ENCODE results near the gene SYP.
"Not testable (repeated sequence)": the region's sequence is repeated elsewhere in the genome, so short reads cannot be mapped to it uniquely, and the experiment has no call there.

The SYP gene

DNA sequence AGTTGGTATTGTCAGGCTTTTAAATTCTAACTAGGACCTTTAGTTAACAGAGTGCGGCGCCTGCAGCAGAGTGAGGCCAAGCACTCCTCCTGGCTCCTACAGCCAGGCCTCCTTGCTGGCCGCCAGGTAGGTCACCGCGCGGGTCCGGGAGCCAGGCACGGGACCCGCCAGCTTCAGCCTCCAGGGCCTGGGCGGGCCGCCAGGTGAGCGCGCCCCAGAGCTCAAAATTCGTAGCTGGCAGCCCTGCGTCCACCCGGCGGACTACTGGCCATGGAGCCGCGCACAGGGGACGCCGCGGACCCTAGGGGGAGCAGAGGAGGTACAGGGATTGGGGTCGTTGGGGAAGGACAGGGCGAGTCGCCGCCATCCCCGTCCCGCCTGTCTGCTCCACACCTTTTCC is 37.4 kb downstream of the SYP start, which contains the start of gene MAGIX:
MAGIX (plus strand) TSS at position 139 of the 400 bp plus-strand sequence; CDS start at position 271, 132 bp downstream.
- Mint-ChIP-seq H3K4me3 (peak within 1 kb of the TSS; percentile 76), H3K27me3 (peaks cover 23% of the 10 kb centered on the region), H3K4me1 (peaks cover 34% of the 10 kb centered on the region), H3K27ac (peak within 1 kb of the TSS; percentile 37), H3K9me3 (no peaks in the 10 kb centered on the region), H3K36me3 (no peaks in the 10 kb centered on the region)
- CTCF ChIA-PET = no interaction called here
- no peak for DNase-seq

- DNase-seq = no peak
- peak overlapping the region; percentile 37 for H3K27ac Mint-ChIP-seq
- H3K36me3 Mint-ChIP-seq = no peaks in the 10 kb centered on the region
- H3K4me1 Mint-ChIP-seq = peaks cover 27% of the 10 kb centered on the region
- peaks cover 23% of the 10 kb centered on the region for H3K27me3 Mint-ChIP-seq
- no peak overlapping the region for H3K4me3 Mint-ChIP-seq
- CTCF ChIA-PET = interaction anchor here (0.9 to 1.4 kb wide), 3 partner anchors 19 to 31 kb away, joined by 3 to 4 read pairs (median 4); no protein-coding TSS in a partner anchor
- no peaks in the 10 kb centered on the region for H3K9me3 Mint-ChIP-seq
Observed at GRCh38 chrX:49161632-49162031, 38.4 kb downstream of the SYP start.

DNA sequence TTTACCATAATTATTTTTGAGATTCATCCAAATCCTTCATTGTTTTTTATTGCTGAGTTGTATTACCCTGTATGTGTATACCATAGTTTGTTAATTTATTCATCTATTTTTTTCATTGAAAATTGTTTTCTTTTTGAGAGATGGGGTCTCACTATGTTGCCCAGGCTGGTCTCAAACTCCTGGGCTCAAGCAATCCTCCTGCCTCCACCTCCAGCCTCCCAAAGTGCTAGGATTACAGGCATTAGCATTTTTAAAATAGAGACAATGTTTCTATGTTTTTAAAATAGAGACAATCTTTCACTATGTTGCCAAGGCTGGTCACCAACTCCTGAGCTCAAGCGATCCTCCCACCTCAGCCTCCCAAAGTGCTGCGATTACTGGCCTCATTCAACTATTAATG is 39.1 kb downstream of the SYP start:
- no peak for DNase-seq
- H3K36me3 Mint-ChIP-seq = no peaks in the 10 kb centered on the region
- CTCF ChIA-PET = interaction anchor here (1.0 to 1.4 kb wide), 2 partner anchors 18 to 27 kb away, joined by 3 to 4 read pairs; no protein-coding TSS in a partner anchor
- H3K4me3 Mint-ChIP-seq = no peak overlapping the region
- peaks cover 23% of the 10 kb centered on the region for H3K27me3 Mint-ChIP-seq
- no peaks in the 10 kb centered on the region for H3K9me3 Mint-ChIP-seq
- peaks cover 29% of the 10 kb centered on the region for H3K4me1 Mint-ChIP-seq
- no peak overlapping the region for H3K27ac Mint-ChIP-seq

- Mint-ChIP-seq H3K36me3 (no peaks in the 10 kb centered on the region), H3K4me1 (peaks cover 21% of the 10 kb centered on the region), H3K27me3 (peaks cover 23% of the 10 kb centered on the region), H3K27ac (peak overlapping the region; percentile 42), H3K4me3 (no peak overlapping the region), H3K9me3 (no peaks in the 10 kb centered on the region)
- no peak for DNase-seq
- CTCF ChIA-PET = no interaction called here
Observed at GRCh38 chrX:49157194-49157593, 42.8 kb downstream of the SYP start.

DNA sequence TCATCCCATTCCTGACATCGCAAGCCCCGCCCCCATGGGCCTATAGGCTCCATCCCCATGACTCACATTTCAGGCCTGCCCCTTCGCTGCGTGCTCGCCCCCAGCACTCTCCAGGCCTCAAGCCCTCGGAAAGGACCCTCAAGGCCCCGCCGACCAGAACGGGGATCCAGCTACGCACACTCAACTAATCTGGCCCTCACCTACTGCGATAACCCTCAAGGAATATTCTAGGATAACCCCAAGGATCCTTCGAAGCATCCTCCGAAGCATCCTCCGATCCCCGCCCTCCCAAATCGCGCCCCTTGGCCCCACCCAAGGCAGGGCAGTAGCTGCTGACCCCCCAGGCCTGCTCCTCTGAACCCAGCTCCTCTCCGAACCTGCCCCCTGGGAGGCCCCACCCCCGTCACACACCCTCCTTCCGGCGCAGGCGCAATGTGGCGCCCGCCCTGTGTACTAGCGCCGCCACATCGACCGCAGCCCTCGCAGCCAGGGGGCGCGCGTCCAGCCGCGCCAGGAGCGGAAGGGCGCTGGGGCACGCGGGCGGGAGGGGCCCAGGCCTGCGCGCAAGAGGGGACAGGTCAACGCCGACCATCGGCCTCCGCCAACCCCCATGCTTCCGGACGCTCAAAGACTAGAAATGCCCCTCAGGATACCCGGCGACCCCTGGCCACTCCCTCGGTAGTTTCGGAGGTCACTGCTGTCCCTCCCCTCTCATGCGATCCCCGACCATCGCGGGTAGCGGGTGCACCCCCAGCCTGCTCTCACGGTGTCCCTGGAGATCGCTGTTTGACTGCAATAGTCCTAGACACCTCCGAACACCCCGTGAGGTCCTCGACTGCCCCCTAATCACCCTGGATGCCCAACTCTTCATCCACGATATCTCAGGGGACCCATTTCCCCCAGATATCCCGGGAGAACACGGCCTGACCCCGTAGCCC is 43.8 kb downstream of the SYP start:
- H3K9me3 Mint-ChIP-seq = no peaks in the 10 kb centered on the region

DNA sequence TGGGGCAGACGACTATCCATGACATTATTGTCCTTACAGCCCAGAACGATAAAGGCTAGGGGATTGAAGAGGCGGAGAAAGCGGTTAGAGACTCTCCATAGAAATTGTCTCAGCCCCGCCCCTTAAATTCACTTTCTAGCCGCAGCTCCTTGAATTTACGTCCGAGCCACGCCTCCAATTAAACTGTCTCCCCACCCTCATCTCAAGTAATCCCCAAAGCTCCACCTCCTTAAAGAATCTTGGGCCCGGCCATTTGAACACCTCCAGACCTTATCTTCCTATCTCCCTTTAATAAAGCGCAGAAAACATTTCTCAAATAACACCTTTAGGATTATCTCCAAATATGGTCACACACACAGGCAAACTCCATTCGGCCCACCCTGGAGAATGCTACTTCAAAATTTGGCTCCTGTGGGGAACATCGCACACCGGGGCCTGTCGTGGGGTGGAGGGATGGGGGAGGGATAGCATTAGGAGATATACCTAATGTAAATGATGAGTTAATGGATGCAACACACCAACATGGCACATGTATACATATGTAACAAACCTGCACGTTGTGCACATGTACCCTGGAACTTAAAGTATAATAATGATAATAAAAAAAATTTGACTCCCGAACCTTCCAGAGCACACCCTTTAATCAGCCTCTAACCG is 44.6 kb downstream of the SYP start:
- CTCF ChIA-PET = interaction anchor here (0.8 to 1.9 kb wide), 6 partner anchors 9 to 38 kb away, joined by 3 to 21 read pairs (median 4); no protein-coding TSS in a partner anchor
- no peaks in the 10 kb centered on the region for H3K36me3 Mint-ChIP-seq
- peak; percentile 60 for DNase-seq

More for the DNA sequence above, 43.8 kb downstream of the SYP start:
- peak overlapping the region; percentile 93 for H3K4me3 Mint-ChIP-seq
- peaks cover 23% of the 10 kb centered on the region for H3K27me3 Mint-ChIP-seq
- no peaks in the 10 kb centered on the region for H3K36me3 Mint-ChIP-seq
- CTCF ChIA-PET = interaction anchor here (0.8 to 1.9 kb wide), 6 partner anchors 8 to 37 kb away, joined by 3 to 21 read pairs (median 4); no protein-coding TSS in a partner anchor
- peak overlapping the region; percentile 96 for H3K27ac Mint-ChIP-seq
- H3K4me1 Mint-ChIP-seq = peaks cover 21% of the 10 kb centered on the region
- peak; percentile 89 for DNase-seq

GRCh38 chrX:49153467-49153866 is 46.5 kb downstream of the SYP start:
- CTCF ChIA-PET = interaction anchor here (0.9 kb wide), 1 partner anchor 11 kb away, joined by 5 read pairs; no protein-coding TSS in a partner anchor
- no peaks in the 10 kb centered on the region for H3K9me3 Mint-ChIP-seq
- peaks cover 21% of the 10 kb centered on the region for H3K4me1 Mint-ChIP-seq
- H3K36me3 Mint-ChIP-seq = no peaks in the 10 kb centered on the region
- no peak overlapping the region for H3K27ac Mint-ChIP-seq
- H3K27me3 Mint-ChIP-seq = peaks cover 7% of the 10 kb centered on the region
- no peak overlapping the region for H3K4me3 Mint-ChIP-seq
- no peak for DNase-seq

More for the DNA sequence above, 44.6 kb downstream of the SYP start:
- Mint-ChIP-seq H3K27me3 (peaks cover 20% of the 10 kb centered on the region), H3K9me3 (no peaks in the 10 kb centered on the region), H3K4me3 (peak overlapping the region; percentile 93), H3K4me1 (peaks cover 21% of the 10 kb centered on the region), H3K27ac (peak overlapping the region; percentile 96)

- CTCF ChIA-PET, H3K36me3 Mint-ChIP-seq, H3K9me3 Mint-ChIP-seq, H3K4me3 Mint-ChIP-seq, H3K27me3 Mint-ChIP-seq, H3K27ac Mint-ChIP-seq, H3K4me1 Mint-ChIP-seq, DNase-seq: not testable (repeated sequence)
Observed at GRCh38 chrX:49149291-49149690, 50.7 kb downstream of the SYP start.

GRCh38 chrX:49148390-49149100 is 51.4 kb downstream of the SYP start:
- H3K27me3 Mint-ChIP-seq, H3K27ac Mint-ChIP-seq, CTCF ChIA-PET, H3K36me3 Mint-ChIP-seq, H3K4me1 Mint-ChIP-seq, H3K4me3 Mint-ChIP-seq, H3K9me3 Mint-ChIP-seq, DNase-seq: not testable (repeated sequence)

DNA sequence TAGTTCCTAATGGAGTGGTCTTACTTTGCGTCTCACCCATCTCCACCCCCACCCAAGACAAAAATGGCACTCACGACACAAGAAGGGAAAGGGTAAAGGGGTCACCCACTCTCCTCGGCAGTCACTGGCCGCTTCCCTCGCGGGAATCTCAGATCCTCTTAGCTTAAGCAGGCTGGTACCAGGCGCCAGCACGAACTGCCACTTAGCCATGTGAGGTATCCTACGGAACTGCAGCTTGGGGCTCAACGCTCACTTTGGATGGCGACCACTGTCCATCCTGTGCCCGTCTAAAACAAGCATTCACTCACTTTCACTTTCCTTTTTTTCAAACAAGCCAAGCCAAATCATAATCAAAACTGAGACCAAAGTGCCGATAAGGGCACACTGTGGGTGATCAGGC is 52.1 kb downstream of the SYP start:
- H3K27me3 Mint-ChIP-seq = no peaks in the 10 kb centered on the region
- H3K9me3 Mint-ChIP-seq = no peaks in the 10 kb centered on the region
- H3K4me1 Mint-ChIP-seq = no peaks in the 10 kb centered on the region
- CTCF ChIA-PET = no interaction called here
- no peak overlapping the region for H3K4me3 Mint-ChIP-seq
- H3K36me3 Mint-ChIP-seq = no peaks in the 10 kb centered on the region
- no peak for DNase-seq
- H3K27ac Mint-ChIP-seq = no peak overlapping the region

- CTCF ChIA-PET = no interaction called here
Observed at GRCh38 chrX:49147282-49147681, 52.7 kb downstream of the SYP start.

DNA sequence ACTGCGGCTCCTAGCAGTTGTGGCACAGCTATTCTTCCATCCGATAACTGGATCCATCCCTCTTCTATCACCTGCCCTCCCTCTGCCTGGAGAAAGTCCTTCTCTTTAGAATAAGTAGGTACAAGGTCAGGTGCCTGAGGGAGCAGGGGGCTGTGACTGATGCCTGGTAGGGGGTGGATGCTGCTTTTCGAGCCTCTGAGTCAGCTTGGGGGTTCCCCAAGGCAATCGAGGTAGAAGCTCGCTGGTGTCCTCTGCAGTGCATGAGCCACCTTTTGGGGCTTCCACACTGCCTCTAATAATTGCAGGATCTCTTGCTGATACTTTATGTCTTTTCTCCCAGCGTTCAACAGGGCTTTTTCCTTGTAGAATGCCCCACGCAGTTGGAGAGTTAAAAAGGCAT is 56.8 kb downstream of the SYP start:
- peaks cover 13% of the 10 kb centered on the region for H3K9me3 Mint-ChIP-seq
- CTCF ChIA-PET = interaction anchor here (1.1 to 2.6 kb wide), 2 partner anchors 13 to 19 kb away, joined by 3 to 10 read pairs; no protein-coding TSS in a partner anchor
- not testable (repeated sequence) for H3K27me3 Mint-ChIP-seq, H3K36me3 Mint-ChIP-seq, DNase-seq, H3K4me3 Mint-ChIP-seq, H3K4me1 Mint-ChIP-seq, H3K27ac Mint-ChIP-seq

More at GRCh38 chrX:49147282-49147681, 52.7 kb downstream of the SYP start:
- Mint-ChIP-seq H3K36me3 (no peaks in the 10 kb centered on the region), H3K27me3 (no peaks in the 10 kb centered on the region), H3K4me3 (no peak overlapping the region), H3K27ac (no peak overlapping the region), H3K4me1 (no peaks in the 10 kb centered on the region), H3K9me3 (no peaks in the 10 kb centered on the region)
- no peak for DNase-seq

GRCh38 chrX:49142264-49142663 is 57.7 kb downstream of the SYP start:
- CTCF ChIA-PET = interaction anchor here (0.6 to 2.6 kb wide), 5 partner anchors 11 to 656 kb away, joined by 3 to 10 read pairs (median 3); no protein-coding TSS in a partner anchor
- not testable (repeated sequence) for H3K4me1 Mint-ChIP-seq, H3K4me3 Mint-ChIP-seq, H3K36me3 Mint-ChIP-seq, H3K27me3 Mint-ChIP-seq, DNase-seq, H3K27ac Mint-ChIP-seq
- peaks cover 13% of the 10 kb centered on the region for H3K9me3 Mint-ChIP-seq

DNA sequence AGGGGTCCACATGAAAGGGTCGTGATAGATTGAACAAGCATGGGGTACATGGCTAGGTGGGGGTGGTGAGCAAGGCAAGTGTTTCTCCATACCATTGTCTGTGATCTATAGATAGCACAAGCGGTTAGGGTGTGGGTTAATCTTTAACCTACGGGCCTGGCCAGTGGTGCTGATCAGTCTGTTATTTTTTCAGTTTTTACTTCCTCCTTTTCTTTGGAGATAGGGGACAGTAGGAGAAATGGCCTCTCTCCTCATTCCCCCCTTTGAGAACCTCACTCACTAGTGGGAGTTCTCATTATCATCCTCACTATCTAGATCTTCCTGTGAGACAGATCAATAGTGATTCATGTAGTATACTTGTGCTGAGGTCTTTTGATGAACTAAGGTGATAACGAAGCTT is 60.3 kb downstream of the SYP start:
- H3K9me3 Mint-ChIP-seq = peaks cover 13% of the 10 kb centered on the region
- peaks cover 3% of the 10 kb centered on the region for H3K36me3 Mint-ChIP-seq
- H3K4me3 Mint-ChIP-seq = no peak overlapping the region
- no peaks in the 10 kb centered on the region for H3K4me1 Mint-ChIP-seq
- H3K27ac Mint-ChIP-seq = no peak overlapping the region
- H3K27me3 Mint-ChIP-seq = no peaks in the 10 kb centered on the region
- CTCF ChIA-PET = no interaction called here
- no peak for DNase-seq
